ENCODE measurements around the gene TBC1D9B.

GRCh38 chr5:179864686-179865085 is 43.0 kb downstream of the TBC1D9B start:
- TF ChIP-seq CTCF (IDR thresholded peaks at IDR 0.05; ENCODE audit: low read depth, low read length, poor library complexity, severe bottlenecking) (no peak), EZH2phosphoT487 (IDR thresholded peaks at IDR 0.05; ENCODE audit: borderline replicate concordance, low read length) (no peak)

All from DOHH2 (cell line).